Measurements from ENCODE around the gene CARF. TPM values are rescaled to one million over a fixed set of nuclear protein-coding genes. Genes with fewer than 3 reads are reported as not detected.
"Not testable (repeated sequence)": the region's sequence is repeated elsewhere in the genome, so short reads cannot be mapped to it uniquely, and the experiment has no call there.

The CARF gene
- total RNA-seq, 2 donors from 2014 or later, result 5.3 to 11.2 TPM

- Histone ChIP-seq H3K27ac (peak overlapping the region in 1 of 2 donors; percentile 92), H3K4me1 (peaks cover 0 to 21% of the 10 kb centered on the region in 2 donors), H3K4me3 (peak overlapping the region; percentile 67 to 71), H3K9me3 (no peaks in the 10 kb centered on the region), H3K27me3 (no peaks in the 10 kb centered on the region), H3K36me3 (no peaks in the 10 kb centered on the region)
- no peak for DNase-seq (ENCODE audit: low spot score)
- TF ChIP-seq CTCF (IDR thresholded peaks at IDR 0.05), result no peak
Observed at GRCh38 chr2:202910698-202911097, 1.4 kb upstream of the CARF start.

- H3K4me3 ChIP-seq, result peak overlapping the region; percentile 67 to 71
- TF ChIP-seq CTCF (IDR thresholded peaks at IDR 0.05), result no peak
- H3K27me3 ChIP-seq, result no peaks in the 10 kb centered on the region
- DNase-seq (ENCODE audit: low spot score), result no peak
- no peaks in the 10 kb centered on the region for H3K36me3 ChIP-seq
- peak overlapping the region; percentile 86 to 92 for H3K27ac ChIP-seq
- H3K9me3 ChIP-seq, result no peaks in the 10 kb centered on the region
- H3K4me1 ChIP-seq, result peaks cover 0 to 21% of the 10 kb centered on the region in 2 donors
Observed at GRCh38 chr2:202911203-202911511, 918 bp upstream of the CARF start.

- not testable (repeated sequence) for DNase-seq (ENCODE audit: low spot score); H3K9me3 ChIP-seq; H3K36me3 ChIP-seq; H3K27me3 ChIP-seq
- Histone ChIP-seq H3K27ac (peak overlapping the region; percentile 86 to 92), H3K4me3 (peak overlapping the region; percentile 67 to 71), H3K4me1 (peaks cover 0 to 21% of the 10 kb centered on the region in 2 donors)
Observed at GRCh38 chr2:202912342-202913201, 497 bp downstream of the CARF start.

GRCh38 chr2:202918860-202919259 is 6.8 kb downstream of the CARF start:
- H3K4me3 ChIP-seq, result no peak overlapping the region
- H3K9me3 ChIP-seq, result no peaks in the 10 kb centered on the region
- no peaks in the 10 kb centered on the region for H3K4me1 ChIP-seq
- H3K27ac ChIP-seq, result no peak overlapping the region
- TF ChIP-seq CTCF (IDR thresholded peaks at IDR 0.05), result no peak
- DNase-seq (ENCODE audit: low spot score), result no peak
- peaks cover 19% of the 10 kb centered on the region for H3K36me3 ChIP-seq
- H3K27me3 ChIP-seq, result no peaks in the 10 kb centered on the region

GRCh38 chr2:202932425-202933138 is 20.5 kb downstream of the CARF start:
- H3K36me3 ChIP-seq, result peaks cover 7% of the 10 kb centered on the region
- DNase-seq (ENCODE audit: low spot score), result no peak
- H3K9me3 ChIP-seq, result no peaks in the 10 kb centered on the region
- H3K4me3 ChIP-seq, result no peak overlapping the region
- H3K4me1 ChIP-seq, result no peaks in the 10 kb centered on the region
- H3K27me3 ChIP-seq, result no peaks in the 10 kb centered on the region
- H3K27ac ChIP-seq, result no peak overlapping the region
- no peak for TF ChIP-seq CTCF (IDR thresholded peaks at IDR 0.05)

GRCh38 chr2:202933139-202933510 is 21.1 kb downstream of the CARF start:
- peaks cover 2% of the 10 kb centered on the region for H3K36me3 ChIP-seq
- no peak for DNase-seq (ENCODE audit: low spot score)
- H3K4me1 ChIP-seq, result no peaks in the 10 kb centered on the region
- no peak for TF ChIP-seq CTCF (IDR thresholded peaks at IDR 0.05)
- H3K27ac ChIP-seq, result no peak overlapping the region
- H3K4me3 ChIP-seq, result no peak overlapping the region
- H3K9me3 ChIP-seq, result no peaks in the 10 kb centered on the region
- no peaks in the 10 kb centered on the region for H3K27me3 ChIP-seq
